MM.1S (cell line): Measurements from ENCODE around the gene DDIT4.

Source experiments
- DNase-seq: peaks from one replicate; pipeline ENCODE4 v3.0.0-alpha.2; 2015
- H2AFZ ChIP-seq: fragments of 300-600 bp; sonication (generic); 2 replicates; pipeline ENCODE4 v1.6.0; 2016; ENCODE audit warnings: antibody characterized with exemption, low read length
- H3F3A ChIP-seq: fragments of 300-600 bp; sonication (generic); 2 replicates; pipeline ENCODE4 v1.6.1; 2016; ENCODE audit warnings: mild to moderate bottlenecking, antibody characterized with exemption, low read length, moderate library complexity, mixed read lengths; ENCODE audit not compliant: insufficient read depth
- H3K27ac ChIP-seq: fragments of 300-600 bp; sonication (generic); 2 replicates; pipeline ENCODE4 v1.5.1; 2016; ENCODE audit warnings: mild to moderate bottlenecking, low read length
- H3K27me3 ChIP-seq: fragments of 300-600 bp; sonication (generic); replicated peaks from 2 replicates; pipeline ENCODE4 v1.6.0; 2016; ENCODE audit warnings: low read length; ENCODE audit not compliant: insufficient read depth
- H3K36me3 ChIP-seq: fragments of 300-600 bp; sonication (generic); replicated peaks from 2 replicates; pipeline ENCODE4 v1.6.1; 2016; ENCODE audit warnings: mild to moderate bottlenecking, low read length, mixed read lengths; ENCODE audit not compliant: insufficient read depth
- H3K4me1 ChIP-seq: fragments of 300-600 bp; sonication (generic); 2 replicates; pipeline ENCODE4 v1.6.1; 2016; ENCODE audit warnings: low read length, mixed read lengths
- H3K4me2 ChIP-seq: fragments of 300-600 bp; sonication (generic); 2 replicates; pipeline ENCODE4 v1.6.0; 2016; ENCODE audit warnings: low read depth, low read length
- H3K4me3 ChIP-seq: fragments of 300-600 bp; sonication (generic); 2 replicates; pipeline ENCODE4 v1.5.1; 2016; ENCODE audit warnings: low read length, mixed read lengths
- H3K79me2 ChIP-seq: fragments of 300-600 bp; sonication (generic); 2 replicates; pipeline ENCODE4 v1.6.1; 2016; ENCODE audit warnings: mixed run types, low read length, mixed read lengths
- H3K9ac ChIP-seq: fragments of 300-600 bp; sonication (generic); 2 replicates; pipeline ENCODE4 v1.6.1; 2016; ENCODE audit warnings: low read length, mixed read lengths
- H3K9me2 ChIP-seq: fragments of 300-600 bp; sonication (generic); replicated peaks from 2 replicates; pipeline ENCODE4 v1.6.1; 2016; ENCODE audit warnings: mild to moderate bottlenecking, low read length, mixed read lengths; ENCODE audit not compliant: insufficient read depth
- H3K9me3 ChIP-seq: fragments of 300-600 bp; sonication (generic); replicated peaks from 2 replicates; pipeline ENCODE4 v1.6.1; 2016; ENCODE audit warnings: mild to moderate bottlenecking, low read length, mixed read lengths; ENCODE audit not compliant: insufficient read depth
- H4K20me1 ChIP-seq: fragments of 300-600 bp; sonication (generic); 2 replicates; pipeline ENCODE4 v1.6.1; 2016; ENCODE audit warnings: mild to moderate bottlenecking, low read length, moderate library complexity, mixed read lengths; ENCODE audit not compliant: insufficient read depth
- CTCF ChIP-seq: fragments of 300-600 bp; sonication (generic); IDR thresholded peaks from 2 replicates; pipeline ENCODE4 v1.5.1; 2016; ENCODE audit warnings: antibody characterized with exemption, low read length, mixed read lengths
- EZH2 ChIP-seq: fragments of 300-600 bp; sonication (generic); optimal IDR thresholded peaks from 2 replicates; pipeline ENCODE3; 2017; ENCODE audit warnings: low read depth, mild to moderate bottlenecking, antibody characterized with exemption, low read length, mixed read lengths
- EZH2phosphoT487 ChIP-seq: fragments of 300-600 bp; sonication (generic); IDR thresholded peaks from 2 replicates; pipeline ENCODE4 v1.6.1; 2018; ENCODE audit warnings: antibody characterized with exemption, low read length

Gene DDIT4

GRCh38 chr10:72228318-72228751 is 45.4 kb upstream of the DDIT4 start:
- Histone ChIP-seq H3K4me3 (no peak overlapping the region), H3K4me2 (no peak overlapping the region), H3K4me1 (no peaks in the 10 kb centered on the region), H3K27ac (no peak overlapping the region), H3K36me3 (peaks cover 6% of the 10 kb centered on the region; the same call in 1 of the 2 replicates), H3K27me3 (no peaks in the 10 kb centered on the region), H4K20me1 (0 out of 2 replicates have a peak, but pooled peaks cover 3% of the 10 kb centered on the region), H3F3A (no peaks in the 10 kb centered on the region), H2AFZ (no peak overlapping the region), H3K9me2 (no peaks in the 10 kb centered on the region), H3K9me3 (no peaks in the 10 kb centered on the region), H3K9ac (no peak overlapping the region), H3K79me2 (peaks cover 61% of the 10 kb centered on the region)
- no peak for TF ChIP-seq EZH2phosphoT487
- TF ChIP-seq EZH2: no peak
- no peak for TF ChIP-seq CTCF
- no peak for DNase-seq

GRCh38 chr10:72229261-72230251 is 44.2 kb upstream of the DDIT4 start:
- Histone ChIP-seq H3K9me2 (no peaks in the 10 kb centered on the region), H3K4me1 (no peaks in the 10 kb centered on the region), H3K36me3 (peaks cover 13% of the 10 kb centered on the region), H3K27me3 (no peaks in the 10 kb centered on the region), H3K9ac (no peak overlapping the region), H3K9me3 (no peaks in the 10 kb centered on the region), H4K20me1 (0 out of 2 replicates have a peak, but pooled peaks cover 3% of the 10 kb centered on the region), H2AFZ (no peak overlapping the region), H3K4me2 (no peak overlapping the region), H3F3A (no peaks in the 10 kb centered on the region), H3K79me2 (peaks cover 50% of the 10 kb centered on the region), H3K4me3 (no peak overlapping the region), H3K27ac (no peak overlapping the region)
- TF ChIP-seq CTCF (no peak), EZH2 (no peak), EZH2phosphoT487 (no peak)
- no peak for DNase-seq

GRCh38 chr10:72233621-72234020 is 40.1 kb upstream of the DDIT4 start:
- no peak for TF ChIP-seq CTCF
- no peak for TF ChIP-seq EZH2
- no peak for TF ChIP-seq EZH2phosphoT487
- H4K20me1 ChIP-seq: no peaks in the 10 kb centered on the region
- H3K4me2 ChIP-seq: no peak overlapping the region

More at GRCh38 chr10:72233621-72234020, 40.1 kb upstream of the DDIT4 start:
- Histone ChIP-seq H3K4me1 (no peaks in the 10 kb centered on the region), H3K27me3 (no peaks in the 10 kb centered on the region), H3K4me3 (no peak overlapping the region), H2AFZ (no peak overlapping the region), H3K27ac (no peak overlapping the region), H3K9me3 (no peaks in the 10 kb centered on the region), H3F3A (no peaks in the 10 kb centered on the region), H3K9ac (no peak overlapping the region), H3K9me2 (no peaks in the 10 kb centered on the region), H3K36me3 (peaks cover 15% of the 10 kb centered on the region), H3K79me2 (peaks cover 21% of the 10 kb centered on the region)
- DNase-seq: no peak
